Measurements from ENCODE around the gene TENM3.

- TF ChIP-seq CTCF (IDR thresholded peaks at IDR 0.05) (no peak), POLR2A (IDR thresholded peaks at IDR 0.05) (no peak)
These were observed 251.8 kb downstream of the TENM3 start for GRCh38 chr4:182495031-182495430.

Data from adrenal gland (tissue), 5 donors.